ENCODE data around the gene CRYBG3. TPM values are rescaled to one million over a fixed set of nuclear protein-coding genes. Genes with fewer than 3 reads are reported as not detected.

Gene CRYBG3
- total RNA-seq, 1 donor from 2014 or later, result 6.0 TPM

GRCh38 chr3:97950360-97950759, 128.5 kb downstream of the CRYBG3 start:
- Mint-ChIP-seq H3K9me3 (ENCODE audit: low read depth) (no peaks in the 10 kb centered on the region), H3K36me3 (ENCODE audit: insufficient read depth) (peaks cover 34% of the 10 kb centered on the region), H3K4me1 (ENCODE audit: low read depth) (peaks cover 15% of the 10 kb centered on the region), H3K27ac (no peak overlapping the region), H3K4me3 (ENCODE audit: low read depth) (no peak overlapping the region), H3K27me3 (peaks cover 6% of the 10 kb centered on the region)
- DNase-seq (ENCODE audit: low spot score, unreplicated experiment), result no peak
- TF ChIP-seq CTCF (IDR thresholded peaks at IDR 0.05; ENCODE audit: unreplicated experiment), result no peak

GRCh38 chr3:97952280-97952679, 130.5 kb downstream of the CRYBG3 start:
- H3K36me3 Mint-ChIP-seq (ENCODE audit: insufficient read depth), result peaks cover 25% of the 10 kb centered on the region
- H3K27me3 Mint-ChIP-seq, result peaks cover 6% of the 10 kb centered on the region
- no peak for TF ChIP-seq CTCF (IDR thresholded peaks at IDR 0.05; ENCODE audit: unreplicated experiment)
- peaks cover 8% of the 10 kb centered on the region for H3K4me1 Mint-ChIP-seq (ENCODE audit: low read depth)
- no peak overlapping the region for H3K4me3 Mint-ChIP-seq (ENCODE audit: low read depth)
- no peak for DNase-seq (ENCODE audit: low spot score, unreplicated experiment)
- H3K9me3 Mint-ChIP-seq (ENCODE audit: low read depth), result no peaks in the 10 kb centered on the region
- H3K27ac Mint-ChIP-seq, result no peak overlapping the region

- Mint-ChIP-seq H3K36me3 (ENCODE audit: insufficient read depth) (peaks cover 23% of the 10 kb centered on the region), H3K27ac (no peak overlapping the region), H3K27me3 (peaks cover 6% of the 10 kb centered on the region), H3K4me1 (ENCODE audit: low read depth) (peaks cover 7% of the 10 kb centered on the region), H3K9me3 (ENCODE audit: low read depth) (no peaks in the 10 kb centered on the region), H3K4me3 (ENCODE audit: low read depth) (no peak overlapping the region)
- TF ChIP-seq CTCF (IDR thresholded peaks at IDR 0.05; ENCODE audit: unreplicated experiment), result no peak
- DNase-seq (ENCODE audit: low spot score, unreplicated experiment), result no peak
These were observed 131.1 kb downstream of the CRYBG3 start for GRCh38 chr3:97952872-97953271.

- Mint-ChIP-seq H3K27me3 (peaks cover 6% of the 10 kb centered on the region), H3K4me3 (ENCODE audit: low read depth) (no peak overlapping the region)
These were observed 132.5 kb downstream of the CRYBG3 start for GRCh38 chr3:97954228-97954827.

GRCh38 chr3:97956051-97956450, 134.2 kb downstream of the CRYBG3 start:
- Mint-ChIP-seq H3K27ac (no peak overlapping the region), H3K9me3 (ENCODE audit: low read depth) (no peaks in the 10 kb centered on the region), H3K36me3 (ENCODE audit: insufficient read depth) (peaks cover 7% of the 10 kb centered on the region), H3K27me3 (peaks cover 1% of the 10 kb centered on the region), H3K4me1 (ENCODE audit: low read depth) (peaks cover 2% of the 10 kb centered on the region), H3K4me3 (ENCODE audit: low read depth) (no peak overlapping the region)
- DNase-seq (ENCODE audit: low spot score, unreplicated experiment), result no peak
- TF ChIP-seq CTCF (IDR thresholded peaks at IDR 0.05; ENCODE audit: unreplicated experiment), result no peak

More at GRCh38 chr3:97954228-97954827, 132.5 kb downstream of the CRYBG3 start:
- Mint-ChIP-seq H3K4me1 (ENCODE audit: low read depth) (peaks cover 2% of the 10 kb centered on the region), H3K36me3 (ENCODE audit: insufficient read depth) (peaks cover 15% of the 10 kb centered on the region), H3K27ac (no peak overlapping the region), H3K9me3 (ENCODE audit: low read depth) (no peaks in the 10 kb centered on the region)
- DNase-seq (ENCODE audit: low spot score, unreplicated experiment), result no peak
- TF ChIP-seq CTCF (IDR thresholded peaks at IDR 0.05; ENCODE audit: unreplicated experiment), result no peak
